GM12874 (cell line): ENCODE data around the gene GCN1.

ENCODE experiments used
- CTCF ChIP-seq: IDR thresholded peaks from 2 replicates; pipeline ENCODE4 v1.5.1; 2011; ENCODE audit warnings: low read depth, mild to moderate bottlenecking, control low read depth, low read length, moderate library complexity; ENCODE audit not compliant: insufficient read depth

GCN1 gene

GRCh38 chr12:120139958-120140357 lies 54.6 kb downstream of the GCN1 start:
- no peak for TF ChIP-seq CTCF

- no peak for TF ChIP-seq CTCF
Measured at GRCh38 chr12:120138366-120138765, 56.1 kb downstream of the GCN1 start.

GRCh38 chr12:120137833-120138232 lies 56.7 kb downstream of the GCN1 start:
- TF ChIP-seq CTCF = no peak

- TF ChIP-seq CTCF = no peak
Measured at GRCh38 chr12:120136093-120136770, 58.3 kb downstream of the GCN1 start.

GRCh38 chr12:120134307-120134980 lies 60.1 kb downstream of the GCN1 start:
- no peak for TF ChIP-seq CTCF

GRCh38 chr12:120132863-120133385 lies 61.6 kb downstream of the GCN1 start:
- no peak for TF ChIP-seq CTCF

- TF ChIP-seq CTCF = no peak
Measured at GRCh38 chr12:120132054-120132836, 62.3 kb downstream of the GCN1 start.
